Fibroblast of lung (primary cell): Measurements from ENCODE around the gene LSM2. TPM values are rescaled to one million over a fixed set of nuclear protein-coding genes. Genes with fewer than 3 reads are reported as not detected.
A peak's percentile ranks its signal among the peaks of the same experiment; 100 is the strongest.
"Not testable (repeated sequence)": the region's sequence is repeated elsewhere in the genome, so short reads cannot be mapped to it uniquely, and the experiment has no call there.

Experiments used
- DNase-seq, 2 donors: peaks; one replicate each; pipeline versions ENCODE4 v3.0.0 to v3.0.0-alpha.2; 2010; ENCODE audit warnings: low read depth in 2 of 2
- H2AFZ ChIP-seq: 2 replicates; pipeline ENCODE4 v1.5.1; 2012; ENCODE audit warnings: low read length, control low read depth, inconsistent platforms
- H3K27ac ChIP-seq: 2 replicates; pipeline ENCODE4 v1.5.1; 2011; ENCODE audit warnings: low read length, control low read depth; ENCODE audit not compliant: insufficient read depth
- H3K27me3 ChIP-seq: 2 replicates; pipeline ENCODE4 v1.5.1; 2011; ENCODE audit warnings: mild to moderate bottlenecking, low read length; ENCODE audit not compliant: control insufficient read depth, insufficient read depth
- H3K36me3 ChIP-seq: 2 replicates; pipeline ENCODE4 v1.5.1; 2011; ENCODE audit warnings: low read length; ENCODE audit not compliant: control insufficient read depth, insufficient read depth
- H3K4me1 ChIP-seq: 2 replicates; pipeline ENCODE4 v1.5.1; 2011; ENCODE audit warnings: low read length; ENCODE audit not compliant: control insufficient read depth, insufficient read depth; ENCODE audit errors: extremely low read depth
- H3K4me2 ChIP-seq: 2 replicates; pipeline ENCODE4 v1.5.1; 2011; ENCODE audit warnings: low read length, control low read depth; ENCODE audit not compliant: insufficient read depth; ENCODE audit errors: extremely low read depth
- H3K4me3 ChIP-seq, 4 experiments: fragments of 200-600 bp in 1 of 4; sonication (generic) in 1 of 4; replicated peaks in 1 of 4; 2 replicates each; pipeline ENCODE4 v1.5.1; 2011 to 2016; ENCODE audit warnings: low read length in 4 of 4, low read depth in 3 of 4, mild to moderate bottlenecking in 3 of 4, control low read depth in 2 of 4, inconsistent platforms in 1 of 4, mixed read lengths in 1 of 4; ENCODE audit not compliant: insufficient read depth in 1 of 4; ENCODE audit errors: control extremely low read depth in 1 of 4
- H3K79me2 ChIP-seq: 2 replicates; pipeline ENCODE4 v1.5.1; 2012; ENCODE audit warnings: mild to moderate bottlenecking, low read length, inconsistent platforms; ENCODE audit not compliant: control insufficient read depth, insufficient read depth
- H3K9ac ChIP-seq: 2 replicates; pipeline ENCODE4 v1.5.1; 2011; ENCODE audit warnings: mild to moderate bottlenecking, low read length, control low read depth; ENCODE audit not compliant: insufficient read depth
- H3K9me3 ChIP-seq: 2 replicates; pipeline ENCODE4 v1.5.1; 2012; ENCODE audit warnings: low read depth, low read length; ENCODE audit not compliant: control insufficient read depth, insufficient read depth
- H4K20me1 ChIP-seq: 2 replicates; pipeline ENCODE4 v1.5.1; 2011; ENCODE audit warnings: low read length; ENCODE audit not compliant: control insufficient read depth, insufficient read depth; ENCODE audit errors: extremely low read depth
- CTCF ChIP-seq, 2 donors: IDR thresholded peaks in 1 of 2; conservative IDR thresholded peaks in 1 of 2; 1 replicate in 1 of 2; 2 replicates in 1 of 2; pipeline ENCODE4 v1.5.1; 2011 to 2012; ENCODE audit warnings: low read length in 2 of 2, control low read depth in 1 of 2, inconsistent platforms in 1 of 2, low read depth in 1 of 2, mild to moderate bottlenecking in 1 of 2
- EZH2 ChIP-seq: IDR thresholded peaks from 2 replicates; pipeline ENCODE4 v1.5.1; 2012; ENCODE audit warnings: low read length, control low read depth, mild to moderate bottlenecking; ENCODE audit errors: missing control alignments
- polyA minus RNA-seq: library from RNA; depleted of rRNA, polyadenylated mRNA; stranded (reverse); fragments of >200 nt; gene quantifications from 2 replicates; pipeline ENCODE4 v1.2.3, GENCODE V29; 2011; ENCODE audit warnings: low replicate concordance
- polyA plus RNA-seq, 2 donors: library from polyadenylated mRNA; depleted of rRNA in 1 of 2; stranded (reverse) in 1 of 2; unstranded in 1 of 2; fragments of >200 nt; gene quantifications; 2 replicates each; pipeline ENCODE4 v1.2.1, GENCODE V29; 2011 to 2012; ENCODE audit warnings: missing spikeins in 1 of 2
- total RNA-seq: library from RNA; depleted of rRNA; stranded (reverse); fragments of >200 nt; gene quantifications from 2 replicates; pipeline ENCODE4 v1.2.1, GENCODE V29; 2014

LSM2 gene
- total RNA-seq (23.1 and 24.3 TPM in 2 replicates), polyA plus RNA-seq (34.7 and 68.1 TPM in 2 replicates), polyA minus RNA-seq (54.4 and 96.5 TPM in 2 replicates)
- polyA plus RNA-seq (2012) = 39.1 and 68.7 TPM in 2 replicates

- peak in 1 of 2 donors; percentile 1 for TF ChIP-seq CTCF (conservative IDR thresholded peaks at IDR 0.05 in 1 of 2, IDR thresholded peaks at IDR 0.05 in 1 of 2; ENCODE audit: low read depth in 1 of 2, low read length in 2 of 2)
- TF ChIP-seq EZH2 = no peak
- Histone ChIP-seq H3K36me3 (no peaks in the 10 kb centered on the region), H3K4me2 (peak within 1 kb of the TSS; percentile 94), H2AFZ (peak within 1 kb of the TSS; percentile 73), H3K9me3 (no peaks in the 10 kb centered on the region), H3K4me3 (peak within 1 kb of the TSS; percentile 73 to 84 (median 78)), H4K20me1 (no peaks in the 10 kb centered on the region), H3K79me2 (peaks cover 8% of the 10 kb centered on the region), H3K27ac (peak within 1 kb of the TSS; percentile 90), H3K4me1 (no peaks in the 10 kb centered on the region), H3K9ac (peak within 1 kb of the TSS; percentile 85), H3K27me3 (no peaks in the 10 kb centered on the region)
- DNase-seq = peak; percentile 94 to 96
These were observed at the start of gene LSM2 for GRCh38 chr6:31806470-31807272. TSS of gene LSM2 (minus strand) at chr6:31806966. CDS start at chr6:31806757, 209 bp downstream.

GRCh38 chr6:31851980-31852718, 45.4 kb upstream of the LSM2 start:
- H2AFZ ChIP-seq, H3K36me3 ChIP-seq, H3K4me1 ChIP-seq, H3K9ac ChIP-seq, H3K27ac ChIP-seq, H3K9me3 ChIP-seq, H3K4me3 ChIP-seq, H4K20me1 ChIP-seq, H3K79me2 ChIP-seq, H3K27me3 ChIP-seq, H3K4me2 ChIP-seq, DNase-seq: not testable (repeated sequence)

GRCh38 chr6:31851485-31851832, 44.7 kb upstream of the LSM2 start:
- Histone ChIP-seq H3K4me3 (no peak overlapping the region), H3K79me2 (no peaks in the 10 kb centered on the region), H3K27ac (no peak overlapping the region), H3K9ac (no peak overlapping the region), H4K20me1 (no peaks in the 10 kb centered on the region), H3K4me1 (no peaks in the 10 kb centered on the region), H3K27me3 (no peaks in the 10 kb centered on the region), H3K4me2 (peak overlapping the region; percentile 25), H2AFZ (no peak overlapping the region), H3K36me3 (no peaks in the 10 kb centered on the region), H3K9me3 (no peaks in the 10 kb centered on the region)
- DNase-seq = peak in 1 of 2 donors; percentile 54
- TF ChIP-seq EZH2 (no peak), CTCF (conservative IDR thresholded peaks at IDR 0.05 in 1 of 2, IDR thresholded peaks at IDR 0.05 in 1 of 2; ENCODE audit: low read depth in 1 of 2, low read length in 2 of 2) (no peak)
